ENCODE results near the gene COX6B2.

DNA sequence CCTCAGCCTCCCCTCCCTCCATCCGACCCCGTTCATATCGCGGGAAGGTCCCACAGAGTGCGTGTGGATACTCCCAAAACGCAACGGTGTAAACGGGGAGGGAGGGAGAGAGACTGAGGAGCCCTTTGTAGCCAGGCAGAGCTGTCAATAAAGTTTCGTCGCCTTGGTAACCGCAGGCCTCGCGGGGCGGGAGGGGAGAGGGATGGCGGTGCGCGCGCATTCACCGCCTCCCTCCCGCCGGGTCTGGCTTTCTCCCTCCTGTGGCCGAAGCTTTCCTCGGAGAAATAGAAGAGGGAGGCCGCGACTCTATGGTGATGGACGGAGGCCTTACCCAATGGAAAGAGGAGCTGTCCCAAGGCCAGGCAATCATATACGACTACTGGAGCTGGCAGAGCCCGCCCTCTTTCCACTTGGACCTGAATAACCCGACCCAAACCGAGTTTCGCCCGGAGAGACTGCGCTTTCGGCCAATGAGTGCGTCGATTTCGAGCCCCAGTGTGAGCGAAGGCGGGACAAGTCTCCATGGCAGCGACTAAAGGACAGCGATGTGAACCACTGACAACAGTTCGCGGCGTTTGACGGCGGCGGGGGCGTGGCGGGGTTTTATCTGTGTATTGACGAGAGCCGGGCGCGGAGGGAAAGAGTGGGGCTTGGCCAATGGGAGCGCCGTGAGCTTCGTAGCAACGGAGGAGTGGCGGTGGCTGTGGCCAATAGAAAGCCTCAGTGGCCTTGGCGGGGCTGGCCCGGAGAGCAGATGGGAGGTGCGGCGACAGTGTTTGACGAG is 15.2 kb downstream of the COX6B2 start, which contains the start of gene KMT5C:
- TF ChIP-seq, protein P1, sequence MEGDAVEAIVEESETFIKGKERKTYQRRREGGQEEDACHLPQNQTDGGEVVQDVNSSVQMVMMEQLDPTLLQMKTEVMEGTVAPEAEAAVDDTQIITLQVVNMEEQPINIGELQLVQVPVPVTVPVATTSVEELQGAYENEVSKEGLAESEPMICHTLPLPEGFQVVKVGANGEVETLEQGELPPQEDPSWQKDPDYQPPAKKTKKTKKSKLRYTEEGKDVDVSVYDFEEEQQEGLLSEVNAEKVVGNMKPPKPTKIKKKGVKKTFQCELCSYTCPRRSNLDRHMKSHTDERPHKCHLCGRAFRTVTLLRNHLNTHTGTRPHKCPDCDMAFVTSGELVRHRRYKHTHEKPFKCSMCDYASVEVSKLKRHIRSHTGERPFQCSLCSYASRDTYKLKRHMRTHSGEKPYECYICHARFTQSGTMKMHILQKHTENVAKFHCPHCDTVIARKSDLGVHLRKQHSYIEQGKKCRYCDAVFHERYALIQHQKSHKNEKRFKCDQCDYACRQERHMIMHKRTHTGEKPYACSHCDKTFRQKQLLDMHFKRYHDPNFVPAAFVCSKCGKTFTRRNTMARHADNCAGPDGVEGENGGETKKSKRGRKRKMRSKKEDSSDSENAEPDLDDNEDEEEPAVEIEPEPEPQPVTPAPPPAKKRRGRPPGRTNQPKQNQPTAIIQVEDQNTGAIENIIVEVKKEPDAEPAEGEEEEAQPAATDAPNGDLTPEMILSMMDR (IDR thresholded peaks at IDR 0.05 in 4 of 5, conservative IDR thresholded peaks at IDR 0.05 in 1 of 5), result peak in 4 of 5 experiments; percentile 38 to 65 (median 52)
- TF ChIP-seq POLR2A (IDR thresholded peaks at IDR 0.05), result peak in 1 of 2 donors; percentile 85

Data from gastrocnemius medialis (tissue), 4 donors.